Activated B cell treated with CpG ODN at 0.5 μM for 24 hours (primary cell): Measurements from ENCODE around the gene BRAF. TPM values are rescaled to one million over a fixed set of nuclear protein-coding genes. Genes with fewer than 3 reads are reported as not detected.
A peak's percentile ranks its signal among the peaks of the same experiment; 100 is the strongest.

ENCODE experiments used
- ATAC-seq: fragments of 200-7000 bp; cut with Tn5 transposase; one replicate; pipeline ENCODE4 v1.10.0; 2021; ENCODE audit warnings: low read depth, mild to moderate bottlenecking, moderate library complexity
- CTCF ChIA-PET: fragments of 350-600 bp; sonication (Branson Sonifier 250); formaldehyde crosslinking; loops from one replicate; lab custom pipeline; 2021; ENCODE audit warnings: antibody characterized with exemption; lab: Charles Lee
- POLR2A ChIA-PET: fragments of 350-600 bp; sonication (Branson Sonifier 250); formaldehyde crosslinking; loops from one replicate; lab custom pipeline; 2021; ENCODE audit warnings: antibody characterized with exemption; lab: Charles Lee
- DNase-seq: peaks from one replicate; pipeline ENCODE4 v3.0.0; 2022
- H3K27ac Mint-ChIP-seq: one replicate; pipeline ENCODE4 v1.8.0; 2020; ENCODE audit warnings: mixed read lengths
- H3K27me3 Mint-ChIP-seq: one replicate; pipeline ENCODE4 v1.8.0; 2021; ENCODE audit warnings: mixed read lengths
- H3K36me3 Mint-ChIP-seq: one replicate; pipeline ENCODE4 v1.8.0; 2021; ENCODE audit warnings: low read depth, mixed read lengths
- H3K4me1 Mint-ChIP-seq: one replicate; pipeline ENCODE4 v1.8.0; 2021; ENCODE audit warnings: mixed read lengths
- H3K4me3 Mint-ChIP-seq: one replicate; pipeline ENCODE4 v1.8.0; 2020; ENCODE audit warnings: mild to moderate bottlenecking, mixed read lengths
- H3K9me3 Mint-ChIP-seq: one replicate; pipeline ENCODE4 v1.8.0; 2020; ENCODE audit warnings: mixed read lengths
- CTCF ChIP-seq: fragments of 200-600 bp; IDR thresholded peaks from one replicate; pipeline ENCODE4 v1.8.0; 2022; ENCODE audit warnings: antibody characterized with exemption, mild to moderate bottlenecking
- intact Hi-C: fragments of 100-400 bp; cut with micrococcal nuclease; formaldehyde crosslinking; loops from one replicate; pipeline ENCODE4 v1.15.1; 2024
- total RNA-seq: library from RNA; stranded (reverse); gene quantifications from 2 replicates; pipeline ENCODE4 v1.2.3, GENCODE V29; 2022

The BRAF gene
- total RNA-seq, 1 donor from 2014 or later, result 65.4 TPM

DNA sequence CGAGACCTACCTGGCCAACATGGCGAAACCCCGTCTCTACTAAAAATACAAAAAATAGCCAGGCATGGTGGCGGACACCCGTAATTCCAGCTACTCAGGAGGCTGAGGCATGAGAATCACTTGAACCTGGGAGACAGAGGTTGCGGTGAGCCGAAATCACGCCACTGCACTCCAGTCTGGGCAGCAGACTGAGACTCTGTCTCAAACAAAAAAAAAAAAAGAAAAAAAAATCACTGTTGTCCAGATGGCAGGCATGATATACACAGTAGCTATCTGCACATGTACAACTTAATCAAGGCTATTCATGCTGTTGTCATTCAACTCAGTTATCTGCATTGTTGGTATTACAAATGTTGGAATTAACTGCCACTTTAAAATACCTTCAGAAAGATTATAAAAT lies 55.3 kb downstream of the BRAF start:
- POLR2A ChIA-PET, result no interaction called here
- no peak overlapping the region for H3K4me3 Mint-ChIP-seq
- intact Hi-C loops, result no loop called here
- no peak for TF ChIP-seq CTCF
- CTCF ChIA-PET, result no interaction called here
- peaks cover 19% of the 10 kb centered on the region for H3K36me3 Mint-ChIP-seq
- DNase-seq, result no peak
- no peaks in the 10 kb centered on the region for H3K9me3 Mint-ChIP-seq
- no peaks in the 10 kb centered on the region for H3K27me3 Mint-ChIP-seq
- H3K4me1 Mint-ChIP-seq, result peaks cover 62% of the 10 kb centered on the region
- H3K27ac Mint-ChIP-seq, result no peak overlapping the region
- no peak for ATAC-seq

GRCh38 chr7:140867467-140868462 lies 57.0 kb downstream of the BRAF start:
- Mint-ChIP-seq H3K4me1 (peaks cover 55% of the 10 kb centered on the region), H3K36me3 (peaks cover 25% of the 10 kb centered on the region), H3K27me3 (no peaks in the 10 kb centered on the region), H3K27ac (peak overlapping the region; percentile 10), H3K4me3 (no peak overlapping the region), H3K9me3 (no peaks in the 10 kb centered on the region)
- intact Hi-C loops, result no loop called here
- DNase-seq, result no peak
- TF ChIP-seq CTCF, result no peak
- CTCF ChIA-PET, result no interaction called here
- POLR2A ChIA-PET, result no interaction called here
- ATAC-seq, result no peak

DNA sequence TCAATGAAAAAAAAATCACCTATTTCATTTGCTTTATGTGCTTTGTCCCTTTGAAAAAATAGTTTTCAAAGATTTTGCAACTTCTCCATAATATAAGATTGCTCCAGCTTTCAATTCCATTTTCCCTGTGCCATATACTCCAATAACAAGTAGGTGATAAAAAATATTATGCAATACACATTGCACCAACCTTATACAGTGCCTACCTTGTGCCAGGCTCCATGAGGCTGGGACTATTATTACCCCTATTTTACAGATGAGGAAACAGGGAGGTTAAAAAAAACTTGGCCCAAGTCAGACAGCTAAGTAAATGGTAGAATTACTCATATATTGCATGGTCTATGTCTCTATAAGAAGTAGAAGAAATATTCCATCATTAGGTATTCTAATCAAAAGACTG lies 57.8 kb downstream of the BRAF start:
- no peak overlapping the region for H3K27ac Mint-ChIP-seq
- DNase-seq, result no peak
- H3K9me3 Mint-ChIP-seq, result no peaks in the 10 kb centered on the region
- POLR2A ChIA-PET, result no interaction called here
- ATAC-seq, result no peak
- CTCF ChIA-PET, result no interaction called here
- H3K27me3 Mint-ChIP-seq, result no peaks in the 10 kb centered on the region
- H3K4me3 Mint-ChIP-seq, result no peak overlapping the region
- intact Hi-C loops, result no loop called here
- peaks cover 28% of the 10 kb centered on the region for H3K36me3 Mint-ChIP-seq
- no peak for TF ChIP-seq CTCF
- peaks cover 58% of the 10 kb centered on the region for H3K4me1 Mint-ChIP-seq

- intact Hi-C loops, result no loop called here
- ATAC-seq (no peak), DNase-seq (no peak)
- H3K27me3 Mint-ChIP-seq, result no peaks in the 10 kb centered on the region
- ChIA-PET POLR2A (no interaction called here), CTCF (no interaction called here)
- H3K36me3 Mint-ChIP-seq, result peaks cover 29% of the 10 kb centered on the region
- no peak overlapping the region for H3K4me3 Mint-ChIP-seq
- no peaks in the 10 kb centered on the region for H3K9me3 Mint-ChIP-seq
- no peak overlapping the region for H3K27ac Mint-ChIP-seq
- peaks cover 49% of the 10 kb centered on the region for H3K4me1 Mint-ChIP-seq
- TF ChIP-seq CTCF, result no peak
Observed at GRCh38 chr7:140864732-140865131, 60.0 kb downstream of the BRAF start.

DNA sequence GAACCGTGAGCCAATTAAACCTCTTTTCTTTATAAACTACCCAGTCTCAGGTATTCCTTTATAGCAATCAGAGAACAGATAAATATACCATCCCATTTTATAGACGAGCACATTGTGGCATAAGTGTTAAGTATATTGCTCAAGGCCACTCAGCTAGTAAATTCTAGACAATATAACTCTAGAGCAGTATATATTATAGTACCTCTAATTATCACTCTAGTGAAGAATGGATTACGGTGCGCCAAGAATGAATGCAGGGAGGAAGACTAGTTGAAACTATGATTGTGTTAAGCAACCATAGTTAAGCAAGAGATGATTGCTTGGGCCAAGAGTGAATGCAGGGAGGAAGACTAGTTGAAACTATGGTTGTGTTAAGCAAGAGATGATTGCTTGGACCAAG lies 60.9 kb downstream of the BRAF start:
- intact Hi-C loops, result no loop called here
- Mint-ChIP-seq H3K27ac (no peak overlapping the region), H3K36me3 (peaks cover 26% of the 10 kb centered on the region), H3K4me3 (no peak overlapping the region), H3K4me1 (peaks cover 48% of the 10 kb centered on the region), H3K9me3 (no peaks in the 10 kb centered on the region), H3K27me3 (no peaks in the 10 kb centered on the region)
- DNase-seq (no peak), ATAC-seq (no peak)
- ChIA-PET POLR2A (interaction anchor here (0.5 kb wide), 1 partner anchor 243 kb away, joined by 3 read pairs; no protein-coding TSS in a partner anchor), CTCF (no interaction called here)
- TF ChIP-seq CTCF, result no peak
